OCI-LY7 (cell line): ENCODE results near the gene SH3GLB2. TPM values are rescaled to one million over a fixed set of nuclear protein-coding genes. Genes with fewer than 3 reads are reported as not detected.

Experiments used
- BruUV-seq: library from RNA; stranded (reverse); fragments of 400-500 nt; replicated peaks from 2 replicates; lab custom pipeline; 2021; lab: Mats Ljungman, UMichigan
- CTCF ChIA-PET: fragments of 300-600 bp; sonication (Branson Sonifier 250); formaldehyde crosslinking; loops from one replicate; lab custom pipeline; 2022; ENCODE audit warnings: antibody characterized with exemption; ENCODE audit not compliant: unreplicated experiment; lab: Charles Lee
- POLR2A ChIA-PET: fragments of 300-600 bp; sonication (Branson Sonifier 250); formaldehyde crosslinking; loops from one replicate; lab custom pipeline; 2022; ENCODE audit warnings: antibody characterized with exemption; lab: Charles Lee
- DNase-seq: peaks from one replicate; pipeline ENCODE4 v3.0.0-alpha.2; 2015; ENCODE audit warnings: low spot score
- H2AFZ ChIP-seq: fragments of 200-600 bp; sonication (generic), shearing (Covaris generic); 2 replicates; pipeline ENCODE4 v1.6.1; 2014; ENCODE audit warnings: mild to moderate bottlenecking, antibody characterized with exemption, low read length, moderate library complexity
- H3K27ac ChIP-seq: fragments of 200-600 bp; sonication (generic); 2 replicates; pipeline ENCODE4 v1.5.1; 2014; ENCODE audit warnings: mixed run types, low read depth, mild to moderate bottlenecking, moderate library complexity, low read length, inconsistent platforms; ENCODE audit not compliant: poor library complexity, severe bottlenecking
- H3K36me3 ChIP-seq: fragments of 200-600 bp; sonication (generic); 2 replicates; pipeline ENCODE4 v1.6.1; 2014; ENCODE audit warnings: mild to moderate bottlenecking, antibody characterized with exemption, low read length, moderate library complexity, mixed read lengths; ENCODE audit not compliant: insufficient read depth
- H3K4me1 ChIP-seq: fragments of 200-600 bp; sonication (generic); 2 replicates; pipeline ENCODE4 v1.5.1; 2014; ENCODE audit warnings: mild to moderate bottlenecking, low read length; ENCODE audit not compliant: insufficient read depth, poor library complexity, severe bottlenecking
- H3K4me2 ChIP-seq: fragments of 200-600 bp; sonication (generic); 2 replicates; pipeline ENCODE4 v1.6.1; 2014; ENCODE audit warnings: mild to moderate bottlenecking, low read length
- H3K4me3 ChIP-seq: fragments of 200-600 bp; sonication (generic); 2 replicates; pipeline ENCODE4 v1.5.1; 2014; ENCODE audit warnings: mild to moderate bottlenecking, low read depth, low read length; ENCODE audit not compliant: poor library complexity, severe bottlenecking
- H3K79me2 ChIP-seq: fragments of 200-600 bp; sonication (generic); 2 replicates; pipeline ENCODE4 v1.6.1; 2016; ENCODE audit warnings: low read depth, mild to moderate bottlenecking, low read length, moderate library complexity, mixed read lengths; ENCODE audit not compliant: insufficient read depth
- H3K9me2 ChIP-seq: fragments of 200-600 bp; sonication (generic); 2 replicates; pipeline ENCODE4 v1.6.1; 2016; ENCODE audit warnings: mild to moderate bottlenecking, low read length, mixed read lengths; ENCODE audit not compliant: insufficient read depth
- H3K9me3 ChIP-seq: fragments of 200-600 bp; sonication (generic); 2 replicates; pipeline ENCODE4 v1.6.1; 2014; ENCODE audit warnings: mild to moderate bottlenecking, mixed run types, low read length, mixed read lengths
- H4K20me1 ChIP-seq: fragments of 200-600 bp; sonication (generic); 2 replicates; pipeline ENCODE4 v1.6.1; 2014; ENCODE audit warnings: mild to moderate bottlenecking, antibody characterized with exemption, low read length, moderate library complexity, mixed read lengths; ENCODE audit not compliant: insufficient read depth
- CTCF ChIP-seq: fragments of 200-600 bp; sonication (generic); conservative IDR thresholded peaks from 2 replicates; pipeline ENCODE4 v1.5.1; 2014; ENCODE audit warnings: mild to moderate bottlenecking, antibody characterized with exemption, low read length, moderate library complexity, mixed read lengths
- EZH2phosphoT487 ChIP-seq: fragments of 200-600 bp; sonication (generic); IDR thresholded peaks from 2 replicates; pipeline ENCODE4 v1.6.1; 2018; ENCODE audit warnings: low read depth, borderline replicate concordance, mild to moderate bottlenecking, mixed run types, antibody characterized with exemption, low read length, moderate library complexity, mixed read lengths
- intact Hi-C: fragments of 100-400 bp; cut with micrococcal nuclease; formaldehyde crosslinking; loops from one replicate; pipeline ENCODE4 v1.10.0; 2022; ENCODE audit not compliant: unreplicated experiment
- total RNA-seq, 2 experiments: library from RNA; depleted of rRNA in 1 of 2; stranded (reverse); fragments of >200 nt in 1 of 2; shearing (Covaris generic) in 1 of 2; gene quantifications; 2 replicates each; pipeline ENCODE4 v1.2.3, GENCODE V29; 2014 to 2022

SH3GLB2 gene
- total RNA-seq, 2 experiments from 2014 or later: 58.4 to 92.6 TPM

- no TSS peak for BruUV-seq
- H3K4me3 ChIP-seq: no peak overlapping the region
- H3K79me2 ChIP-seq: no peaks in the 10 kb centered on the region
- no peak for TF ChIP-seq EZH2phosphoT487
- no peak overlapping the region for H3K27ac ChIP-seq
- no peaks in the 10 kb centered on the region for H4K20me1 ChIP-seq
- no peaks in the 10 kb centered on the region for H3K9me2 ChIP-seq
- ChIA-PET POLR2A (no interaction called here), CTCF (no interaction called here)
- intact Hi-C loops: no loop called here
- H2AFZ ChIP-seq: no peak overlapping the region
- peak; percentile 35 for DNase-seq
- H3K36me3 ChIP-seq: no peaks in the 10 kb centered on the region
- H3K4me2 ChIP-seq: peak overlapping the region; percentile 32; the same call in 1 of the 2 replicates
- H3K9me3 ChIP-seq: no peaks in the 10 kb centered on the region
- peaks cover 11% of the 10 kb centered on the region for H3K4me1 ChIP-seq
Observed at GRCh38 chr9:129021091-129021490, 7.0 kb downstream of the SH3GLB2 start.

DNA sequence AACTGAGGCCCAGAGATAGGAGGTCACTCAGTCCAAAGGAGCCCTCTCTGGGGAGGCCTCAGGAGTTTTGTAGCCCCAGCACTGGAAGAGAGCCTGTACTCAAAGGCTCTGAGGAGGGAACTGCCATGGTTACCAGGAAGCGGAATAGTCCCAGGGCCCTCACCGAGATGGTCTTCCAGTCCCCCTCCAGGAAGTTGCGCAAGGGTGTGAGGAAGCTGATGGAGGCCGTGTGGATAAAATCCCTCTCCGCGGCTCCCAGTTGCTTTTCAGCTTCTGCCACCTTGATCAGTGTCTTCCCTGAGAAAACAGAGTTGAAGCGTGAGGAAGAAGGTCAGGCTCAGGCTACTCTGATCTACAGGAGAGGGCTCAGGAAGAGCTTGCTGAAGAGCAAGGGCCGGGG lies 13.5 kb downstream of the SH3GLB2 start:
- no peaks in the 10 kb centered on the region for H3K79me2 ChIP-seq
- no peak for TF ChIP-seq CTCF
- H3K9me2 ChIP-seq: no peaks in the 10 kb centered on the region
- no TSS peak for BruUV-seq
- CTCF ChIA-PET: no interaction called here
- H3K9me3 ChIP-seq: no peaks in the 10 kb centered on the region
- H3K4me3 ChIP-seq: no peak overlapping the region
- no peak for DNase-seq
- POLR2A ChIA-PET: interaction anchor here (1.2 kb wide), 1 partner anchor 14 kb away, joined by 3 read pairs; the partner anchor contains the start of gene SH3GLB2
- no peaks in the 10 kb centered on the region for H3K4me1 ChIP-seq
- H2AFZ ChIP-seq: no peak overlapping the region
- no peak overlapping the region for H3K27ac ChIP-seq
- H3K36me3 ChIP-seq: peaks cover 14% of the 10 kb centered on the region; the same call in 1 of the 2 replicates
- H3K4me2 ChIP-seq: no peak overlapping the region
- H4K20me1 ChIP-seq: no peaks in the 10 kb centered on the region
- intact Hi-C loops: no loop called here

DNA sequence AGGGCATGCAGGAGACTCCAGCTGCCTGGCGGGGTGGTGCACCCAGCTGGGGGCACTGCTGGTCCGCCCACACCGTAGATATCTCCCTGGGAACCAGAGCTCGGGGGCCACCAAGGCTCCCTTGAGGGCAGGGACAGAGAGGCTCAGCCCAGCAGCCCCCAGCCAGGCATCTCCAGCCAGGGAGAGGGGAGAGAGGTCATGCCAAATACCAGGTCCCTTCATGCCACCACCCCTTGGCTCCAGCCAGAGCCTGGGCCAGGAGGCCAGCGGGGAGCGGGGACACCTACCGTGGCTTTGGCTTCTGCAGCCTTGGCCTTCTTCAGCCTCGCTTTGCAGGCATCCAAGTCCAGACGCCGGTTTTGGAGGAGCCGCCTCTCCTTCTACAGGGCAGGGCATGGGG lies 14.0 kb downstream of the SH3GLB2 start:
- no peak overlapping the region for H3K27ac ChIP-seq
- CTCF ChIA-PET: no interaction called here

More for the DNA sequence above, 14.0 kb downstream of the SH3GLB2 start:
- H3K4me3 ChIP-seq: no peak overlapping the region
- H3K4me1 ChIP-seq: no peaks in the 10 kb centered on the region
- intact Hi-C loops: no loop called here
- peaks cover 18% of the 10 kb centered on the region; the same call in 1 of the 2 replicates for H3K36me3 ChIP-seq
- BruUV-seq: no TSS peak
- no peaks in the 10 kb centered on the region for H3K9me2 ChIP-seq
- no peaks in the 10 kb centered on the region for H4K20me1 ChIP-seq
- TF ChIP-seq CTCF: no peak
- no peak for TF ChIP-seq EZH2phosphoT487
- H2AFZ ChIP-seq: no peak overlapping the region
- no peak overlapping the region for H3K4me2 ChIP-seq
- DNase-seq: no peak
- no peaks in the 10 kb centered on the region for H3K79me2 ChIP-seq
- H3K9me3 ChIP-seq: no peaks in the 10 kb centered on the region
- POLR2A ChIA-PET: no interaction called here
